DMS153 treated with DMSO at 0.1 percent for 48 hours (cell line): Measurements from ENCODE around the gene DSPP.
"Not testable (repeated sequence)": the region's sequence is repeated elsewhere in the genome, so short reads cannot be mapped to it uniquely, and the experiment has no call there.

Source experiments
- DNase-seq: peaks from one replicate; lab custom pipeline; 2025; ENCODE audit not compliant: unreplicated experiment; lab: John Stamatoyannopoulos, UW

The DSPP gene

DNA sequence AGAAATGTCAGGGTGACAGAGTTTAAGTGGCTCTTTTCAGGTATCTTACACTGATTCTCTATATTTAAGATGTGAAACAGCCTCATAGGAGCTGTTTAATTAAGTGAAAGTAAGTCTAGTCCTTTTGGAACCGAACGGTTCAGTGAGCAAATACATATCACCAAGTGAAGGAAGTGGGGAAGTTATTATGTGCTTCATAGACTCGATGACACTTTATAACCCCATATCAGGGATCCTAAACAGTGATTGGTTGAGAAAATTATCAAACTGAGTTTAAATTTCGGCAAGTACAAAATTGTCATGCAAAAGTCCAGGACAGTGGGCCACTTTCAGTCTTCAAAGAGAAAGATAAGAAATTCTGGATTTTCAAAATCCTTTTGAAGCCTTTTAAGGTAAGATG lies at the start of gene DSPP:
DSPP (plus strand) TSS at position 301 of the 400 bp plus-strand sequence. CDS start 2,380 bp downstream, outside the sequence.
- no peak for DNase-seq

DNA sequence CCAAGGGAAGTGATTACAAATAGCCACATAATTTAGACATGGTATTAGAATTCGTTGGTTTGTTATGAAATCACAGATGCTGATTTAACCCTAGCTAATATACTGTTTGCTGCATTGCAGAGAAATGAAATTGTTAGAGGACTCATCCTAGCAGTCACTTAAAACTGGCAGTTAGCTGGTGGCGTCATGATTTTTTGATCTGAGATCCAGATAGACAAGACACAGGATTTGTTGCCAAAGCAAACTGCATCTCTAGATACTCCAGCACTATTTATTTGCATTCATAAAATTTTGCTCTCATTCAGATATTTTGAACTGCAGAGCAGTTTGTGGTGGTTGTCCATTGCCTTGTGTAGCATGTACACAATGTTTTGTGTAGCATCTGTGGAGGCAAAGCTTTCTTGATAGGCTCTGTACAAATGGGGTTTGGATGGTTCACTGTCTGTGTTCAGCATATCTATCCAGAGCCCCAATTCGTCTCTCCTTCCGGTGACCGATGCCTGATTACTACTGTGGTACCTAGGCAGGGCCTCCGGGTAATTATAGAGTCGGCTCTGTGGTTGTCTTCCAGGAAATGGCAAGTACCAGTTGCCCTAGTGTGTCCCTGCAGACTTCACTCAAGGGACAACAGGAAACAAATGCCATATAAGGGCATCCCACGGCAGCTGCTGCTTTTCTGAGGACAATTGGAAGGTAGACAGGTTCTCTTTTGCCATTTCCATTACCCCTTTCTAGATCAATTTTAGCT lies 49.1 kb upstream of the DSPP start:
- DNase-seq = peak; percentile 94

DNA sequence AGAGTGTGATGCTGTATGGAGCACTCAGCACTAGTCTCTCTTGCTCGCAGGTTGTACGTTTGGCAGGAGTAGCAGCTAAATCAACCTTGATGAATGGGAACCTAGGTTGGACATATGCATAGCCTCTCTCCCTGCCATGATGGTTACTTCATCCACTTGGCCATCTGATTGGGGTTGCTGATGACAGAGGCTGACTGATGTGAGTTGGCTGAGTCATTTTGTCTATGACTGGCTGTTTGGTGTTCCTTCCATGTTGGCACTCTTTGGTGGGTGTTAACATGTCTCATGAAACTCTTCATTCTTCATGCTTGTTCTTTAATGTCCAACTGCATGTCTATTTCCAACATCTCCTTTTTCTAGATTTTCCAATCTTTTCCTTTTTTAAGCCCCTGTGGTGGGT lies 47.5 kb upstream of the DSPP start:
- no peak for DNase-seq

DNA sequence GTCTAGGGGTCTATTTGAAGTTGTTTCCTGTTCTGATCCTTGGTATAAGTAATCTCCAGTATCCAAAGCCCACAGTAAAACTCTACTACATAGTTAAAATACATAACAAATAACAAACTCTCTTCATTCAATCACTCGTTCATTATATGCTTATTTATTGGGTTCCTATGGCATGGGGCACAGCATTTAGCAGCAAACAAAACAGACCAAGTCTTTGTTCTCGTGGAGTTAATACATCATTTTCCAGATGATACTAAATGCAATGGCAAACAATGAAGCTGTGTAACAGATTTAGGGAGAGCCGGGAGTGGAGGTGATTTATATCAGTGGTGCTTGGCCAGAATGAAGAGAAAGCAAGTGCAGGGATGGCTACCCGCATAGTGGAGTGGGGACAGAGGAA lies 42.6 kb upstream of the DSPP start:
- DNase-seq = no peak

DNA sequence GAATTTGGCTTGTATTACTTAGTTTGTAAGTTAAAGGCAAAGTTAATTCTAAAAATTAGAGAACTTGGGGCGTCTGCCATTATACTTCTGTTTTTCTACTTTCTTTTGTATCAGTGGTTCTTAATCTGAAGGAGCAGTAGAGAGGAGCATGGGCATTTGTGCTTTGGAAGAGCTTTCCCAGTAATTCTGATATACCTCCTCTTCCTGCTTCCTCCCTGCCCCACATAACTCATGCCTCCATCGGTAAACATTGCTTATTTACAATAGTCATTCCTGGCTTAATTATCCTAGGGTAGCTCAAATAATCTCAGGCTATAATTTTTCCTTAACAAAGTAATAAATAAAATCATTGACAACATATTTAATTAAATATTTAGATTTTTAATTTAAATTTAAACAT lies 42.1 kb upstream of the DSPP start:
- DNase-seq = peak; percentile 11

DNA sequence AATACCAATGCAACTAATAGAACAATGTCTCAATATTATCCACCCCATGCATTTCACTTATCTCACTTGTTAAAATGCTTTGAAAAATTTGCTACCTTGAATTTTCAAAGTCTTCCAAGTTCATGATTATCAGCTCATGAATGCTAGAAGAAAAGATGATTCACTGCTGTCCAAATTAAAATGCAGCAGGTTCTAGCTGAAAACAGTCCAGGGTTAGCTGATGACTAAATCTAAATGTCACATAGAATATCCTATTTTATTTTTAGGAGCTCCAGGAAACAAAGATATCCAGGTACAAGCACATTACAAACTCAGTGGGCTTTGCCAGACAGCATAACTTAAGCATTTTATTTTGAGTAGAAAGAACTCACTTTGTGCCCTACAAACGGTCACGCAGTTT lies 41.1 kb upstream of the DSPP start:
- no peak for DNase-seq

DNA sequence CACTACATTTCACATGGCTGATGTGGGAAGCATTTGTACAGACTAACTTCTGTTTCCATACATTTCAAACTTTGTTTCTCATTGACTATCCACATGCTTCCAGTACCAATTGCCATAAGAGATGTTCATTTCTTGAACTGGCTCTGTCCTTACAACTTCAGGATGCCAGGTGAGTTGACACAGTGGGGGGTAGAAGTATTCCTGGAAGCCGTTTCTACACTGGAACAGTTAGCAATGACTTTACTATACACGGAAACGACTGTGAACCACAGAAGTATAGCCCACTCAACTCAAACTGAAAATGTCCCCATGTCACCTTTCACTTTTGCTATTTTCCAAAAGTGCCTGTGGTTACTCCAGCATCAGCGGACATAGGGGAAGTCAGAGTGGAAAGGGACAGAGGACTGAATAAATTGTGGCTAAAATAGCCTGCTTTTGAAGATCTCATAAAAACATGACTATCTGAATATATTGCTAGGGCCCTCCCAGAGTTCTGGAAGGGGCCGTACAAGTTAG lies 38.0 kb upstream of the DSPP start:
- DNase-seq = no peak

DNA sequence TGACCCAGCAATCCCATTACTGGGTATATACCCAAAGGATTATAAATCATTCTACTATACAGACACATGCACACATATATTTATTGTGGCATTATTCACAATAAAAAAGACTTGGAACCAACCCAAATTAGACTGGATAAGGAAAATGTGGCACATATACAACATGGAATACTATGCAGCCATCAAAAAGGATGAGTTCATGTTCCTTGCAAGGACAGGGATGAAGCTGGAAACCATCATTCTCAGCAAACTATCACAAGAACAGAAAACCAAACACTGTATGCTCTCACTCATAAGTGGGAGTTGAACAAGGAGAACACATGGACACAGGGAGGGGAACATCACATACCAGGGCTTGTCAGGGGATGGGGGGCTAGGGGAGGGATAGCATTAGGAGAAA lies 34.0 kb upstream of the DSPP start:
- not testable (repeated sequence) for DNase-seq

DNA sequence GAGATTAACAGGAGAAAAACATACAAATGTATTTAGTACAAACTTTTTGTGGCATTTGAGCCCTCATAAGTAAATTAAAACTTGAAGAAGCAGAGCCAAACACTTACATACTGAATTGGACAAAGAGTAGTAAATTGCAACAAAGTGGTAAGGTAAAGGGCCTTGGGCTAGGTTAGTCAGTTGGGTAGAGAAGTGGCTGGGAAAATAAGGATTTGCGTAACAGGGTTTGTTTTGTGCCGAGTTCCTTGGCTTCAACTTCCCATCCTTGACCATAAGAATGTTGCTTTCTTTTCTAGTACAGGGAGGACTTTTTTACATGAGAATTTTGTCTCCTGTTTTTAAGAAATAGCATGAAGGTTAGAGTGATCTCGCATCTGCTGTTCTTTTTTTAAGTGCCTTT lies 33.3 kb upstream of the DSPP start:
- no peak for DNase-seq

DNA sequence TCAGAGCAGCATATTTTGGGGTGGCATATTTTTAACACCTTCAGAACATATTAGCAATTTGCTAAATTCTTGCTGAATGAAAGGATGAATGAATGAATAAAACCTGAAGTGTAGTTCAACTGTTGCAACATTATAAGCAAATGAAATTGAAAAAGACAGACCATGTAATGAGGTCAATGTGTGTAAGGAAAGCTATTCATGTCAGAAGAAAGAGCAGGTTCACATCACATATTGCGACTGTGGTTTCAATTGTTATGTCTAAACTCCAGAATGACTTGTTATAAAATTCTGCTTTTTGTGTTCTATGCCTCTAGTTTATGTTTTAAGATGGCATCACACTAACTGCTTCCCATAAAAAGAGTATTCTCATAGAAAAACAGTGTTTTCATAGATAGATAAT lies 32.9 kb upstream of the DSPP start:
- DNase-seq = no peak

DNA sequence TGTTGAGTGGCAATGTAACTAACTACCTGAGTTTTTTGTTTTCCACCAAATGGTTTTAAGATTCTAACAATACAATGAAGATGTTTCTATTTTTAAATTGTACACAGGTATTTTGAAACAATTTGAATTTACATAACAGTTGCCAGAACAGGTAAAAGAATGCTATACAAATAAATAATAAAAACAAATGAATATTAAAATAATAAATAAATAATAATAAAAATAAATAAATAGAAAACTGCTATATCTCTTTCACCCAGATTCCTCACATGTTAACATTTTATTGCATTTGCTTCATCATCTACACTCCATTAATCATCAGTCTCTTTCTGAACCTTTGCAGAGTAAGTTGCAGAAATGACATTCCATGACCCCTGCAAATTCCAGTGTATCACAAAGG lies 32.3 kb upstream of the DSPP start:
- no peak for DNase-seq

DNA sequence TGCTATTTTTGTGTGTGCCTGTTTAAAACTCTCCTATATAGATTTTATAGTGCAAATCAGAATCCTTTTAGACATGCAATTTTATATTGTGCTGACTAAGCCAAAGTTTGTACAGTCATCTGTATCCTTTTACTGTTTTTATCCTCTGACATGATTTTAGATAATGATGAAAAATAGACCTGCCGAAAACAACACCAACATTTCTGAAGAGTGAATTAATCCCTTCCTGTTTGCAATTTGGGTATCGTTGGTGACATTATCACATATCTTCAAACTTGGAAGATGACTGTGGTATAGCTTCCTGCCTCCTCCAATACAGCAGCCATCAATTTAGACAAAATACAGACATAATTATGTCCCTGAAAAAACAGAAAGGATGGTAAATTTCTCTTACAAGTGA lies 28.9 kb upstream of the DSPP start:
- DNase-seq = no peak

DNA sequence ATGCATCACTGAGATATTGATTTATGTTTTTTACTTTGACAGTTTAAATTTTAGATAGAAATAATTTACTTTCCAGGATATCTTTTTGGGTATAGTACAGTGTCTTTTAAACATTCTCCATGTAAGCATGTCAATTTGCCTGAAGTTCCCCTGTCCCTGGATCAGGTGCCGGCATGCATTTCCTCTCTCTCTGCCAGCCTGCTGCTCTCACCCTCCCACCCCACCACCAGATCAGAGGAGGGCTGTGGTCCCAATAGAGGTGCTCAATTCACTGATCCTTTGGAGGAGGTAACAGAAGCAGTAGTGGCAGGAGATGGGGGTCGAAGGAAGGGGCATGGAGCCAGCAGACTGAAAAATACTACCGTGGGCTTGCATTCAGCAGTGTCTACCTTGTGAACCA lies 28.3 kb upstream of the DSPP start:
- DNase-seq = no peak

DNA sequence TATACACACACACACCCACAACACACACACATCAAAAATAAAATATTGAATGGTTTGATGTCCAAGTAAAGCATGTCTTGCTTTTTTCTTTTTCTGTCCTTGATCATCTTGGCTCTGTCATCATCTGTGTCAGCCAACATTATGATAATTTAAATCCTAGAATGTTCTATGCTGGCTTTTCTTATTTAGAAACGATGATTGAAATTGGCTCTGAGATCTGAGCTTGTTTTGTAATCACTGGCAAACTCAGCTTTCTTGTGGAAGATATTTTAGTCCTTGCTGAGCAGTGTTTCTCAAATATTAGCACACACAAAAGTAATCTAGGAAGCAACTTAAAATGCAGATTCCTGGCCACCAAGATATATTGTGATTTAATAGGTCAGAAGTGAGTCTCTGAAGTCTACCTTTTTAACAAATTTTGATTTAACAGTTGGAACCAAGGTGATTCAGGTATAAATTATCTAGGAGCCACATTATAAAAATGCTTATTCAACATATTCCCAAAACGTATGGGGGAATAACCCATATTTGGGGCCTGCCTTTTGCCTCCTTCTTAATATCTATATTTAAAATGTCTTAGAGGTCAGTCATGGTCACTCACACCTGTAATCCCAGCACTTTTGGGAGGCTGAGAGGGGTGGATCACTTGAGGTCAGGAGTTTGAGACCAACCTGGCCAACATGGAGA lies 24.0 kb upstream of the DSPP start:
- DNase-seq = no peak

DNA sequence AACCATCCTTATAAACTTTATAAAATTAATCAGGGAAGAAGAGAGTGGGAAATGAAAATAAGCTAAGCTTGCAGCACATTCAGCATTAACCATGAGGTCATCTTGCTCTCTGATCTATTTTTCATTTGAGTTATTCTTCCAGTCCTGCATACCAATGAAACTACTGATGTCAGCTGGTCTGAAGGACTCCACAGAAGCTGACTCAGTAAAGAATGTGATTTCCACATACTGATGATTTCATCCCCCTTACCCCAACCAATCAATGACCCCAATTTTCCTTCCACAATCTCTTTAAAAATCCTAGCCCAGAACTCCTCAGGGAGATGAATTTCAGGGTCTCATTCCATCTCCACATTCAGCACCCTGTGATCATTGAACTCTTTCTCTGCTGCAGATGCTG lies 18.8 kb upstream of the DSPP start:
- DNase-seq = no peak

DNA sequence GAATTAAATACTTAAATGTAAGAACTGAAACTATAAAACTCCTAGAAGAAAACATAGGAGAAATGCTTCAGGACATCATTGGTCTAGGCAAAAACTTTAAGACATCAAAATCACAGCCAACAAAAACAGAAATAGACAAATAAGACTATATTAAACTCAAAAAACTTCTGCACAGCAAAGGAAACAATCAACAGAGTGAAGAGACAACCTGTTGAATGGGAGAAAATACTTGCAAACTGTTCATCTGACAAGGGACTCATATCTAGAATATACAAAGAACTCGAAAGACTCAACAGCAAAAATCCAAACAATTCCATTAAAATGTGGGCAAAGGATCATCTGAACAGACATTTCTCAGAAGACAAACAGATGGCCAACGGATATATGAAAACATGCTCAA lies 16.2 kb upstream of the DSPP start:
- no peak for DNase-seq

DNA sequence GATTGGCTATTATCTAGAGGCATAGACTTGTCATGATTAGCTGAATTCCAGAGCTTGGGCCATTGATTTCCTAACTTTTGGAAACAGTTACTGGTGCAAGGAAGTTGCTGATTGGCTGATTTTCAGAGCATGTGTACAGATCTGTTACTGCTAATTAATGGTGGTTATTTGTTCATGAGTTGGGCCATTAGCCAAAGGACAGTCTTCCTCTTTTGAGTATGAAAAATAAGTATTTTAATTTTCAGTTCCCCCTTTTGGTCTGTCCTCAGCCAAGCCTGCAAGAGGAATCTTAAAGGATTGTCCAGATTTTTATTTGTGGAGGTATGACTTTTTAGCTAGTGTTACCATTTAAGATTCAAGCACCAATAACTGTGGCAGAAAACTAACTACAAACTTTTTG lies 7.0 kb upstream of the DSPP start:
- DNase-seq = no peak

DNA sequence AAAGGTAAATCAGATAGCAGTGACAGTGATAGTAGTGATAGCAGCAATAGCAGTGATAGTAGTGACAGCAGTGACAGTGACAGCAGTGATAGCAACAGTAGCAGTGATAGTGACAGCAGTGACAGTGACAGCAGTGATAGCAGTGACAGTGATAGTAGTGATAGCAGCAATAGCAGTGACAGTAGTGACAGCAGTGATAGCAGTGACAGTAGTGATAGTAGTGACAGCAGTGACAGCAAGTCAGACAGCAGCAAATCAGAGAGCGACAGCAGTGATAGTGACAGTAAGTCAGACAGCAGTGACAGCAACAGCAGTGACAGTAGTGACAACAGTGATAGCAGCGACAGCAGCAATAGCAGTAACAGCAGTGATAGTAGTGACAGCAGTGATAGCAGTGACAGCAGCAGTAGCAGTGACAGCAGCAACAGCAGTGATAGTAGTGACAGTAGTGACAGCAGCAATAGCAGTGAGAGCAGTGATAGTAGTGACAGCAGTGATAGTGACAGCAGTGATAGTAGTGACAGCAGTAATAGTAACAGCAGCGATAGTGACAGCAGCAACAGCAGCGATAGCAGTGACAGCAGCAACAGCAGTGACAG lies 6.1 kb downstream of the DSPP start:
- DNase-seq = no peak

DNA sequence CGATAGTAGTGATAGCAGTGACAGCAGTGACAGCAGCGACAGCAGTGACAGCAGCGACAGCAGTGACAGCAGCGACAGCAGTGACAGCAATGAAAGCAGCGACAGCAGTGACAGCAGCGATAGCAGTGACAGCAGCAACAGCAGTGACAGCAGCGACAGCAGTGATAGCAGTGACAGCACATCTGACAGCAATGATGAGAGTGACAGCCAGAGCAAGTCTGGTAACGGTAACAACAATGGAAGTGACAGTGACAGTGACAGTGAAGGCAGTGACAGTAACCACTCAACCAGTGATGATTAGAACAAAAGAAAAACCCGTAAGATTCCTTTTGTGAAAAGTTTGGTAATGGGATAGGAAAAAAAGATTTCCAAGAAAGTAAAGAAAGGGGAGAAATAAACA lies 7.9 kb downstream of the DSPP start:
- no peak for DNase-seq

DNA sequence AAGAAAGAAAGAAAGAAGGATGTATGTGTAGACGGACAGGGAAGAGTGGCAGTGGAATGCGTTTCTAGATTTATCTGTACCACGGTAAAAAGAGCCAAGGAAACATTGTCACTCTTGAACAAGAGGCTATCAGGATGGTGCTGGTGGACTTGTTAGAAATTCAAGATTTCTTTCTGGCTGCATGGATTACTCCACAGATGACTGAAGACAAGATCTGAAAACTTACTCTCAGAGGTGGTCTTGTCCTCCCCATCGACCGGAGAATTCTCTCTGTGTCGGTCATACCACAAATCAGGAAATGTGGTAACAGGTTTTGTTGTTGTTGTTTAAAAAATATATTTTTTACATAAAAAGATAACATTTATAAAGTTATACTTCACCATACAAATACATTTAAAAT lies 11.8 kb downstream of the DSPP start:
- no peak for DNase-seq

DNA sequence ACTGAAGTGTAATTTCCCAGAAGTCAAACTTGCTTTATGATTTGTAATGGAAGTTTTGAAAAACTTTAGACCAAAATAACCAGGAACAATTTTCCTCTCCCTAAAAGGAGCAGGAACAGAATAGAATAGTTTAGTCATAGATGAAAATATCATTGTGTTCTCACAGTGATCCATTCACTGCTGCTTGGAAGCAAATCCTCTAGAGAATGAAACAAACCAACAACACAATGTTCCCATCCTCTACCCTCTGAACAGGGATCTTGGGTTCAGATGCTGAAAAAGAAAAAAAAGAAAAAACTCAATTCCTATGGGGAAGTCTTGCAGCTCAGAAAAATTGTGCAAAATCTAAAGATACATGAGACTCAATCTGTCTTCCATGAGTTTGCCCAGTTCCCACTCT lies 12.2 kb downstream of the DSPP start:
- no peak for DNase-seq

DNA sequence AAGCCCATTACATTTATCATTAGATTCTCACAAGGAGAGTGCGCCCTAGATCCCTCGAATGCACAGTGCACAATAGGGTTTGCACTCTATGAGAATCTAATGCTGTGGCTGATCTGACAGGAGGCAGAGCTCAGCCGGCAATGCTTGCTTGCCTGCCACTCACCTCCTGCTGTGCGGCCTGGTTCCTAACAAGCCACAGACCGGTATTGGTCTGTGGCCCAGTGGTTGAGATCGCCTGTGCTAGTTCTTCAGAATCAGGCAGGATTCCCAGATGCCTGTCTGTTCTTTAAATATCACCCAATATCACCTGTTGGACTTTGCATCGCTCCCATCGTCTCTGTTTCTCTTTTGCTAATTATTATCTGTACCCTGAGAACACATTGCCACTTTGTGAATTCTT lies 14.0 kb downstream of the DSPP start:
- no peak for DNase-seq
